ENCODE results near the gene SRMS. TPM values are rescaled to one million over a fixed set of nuclear protein-coding genes. Genes with fewer than 3 reads are reported as not detected.

SRMS gene, protein sequence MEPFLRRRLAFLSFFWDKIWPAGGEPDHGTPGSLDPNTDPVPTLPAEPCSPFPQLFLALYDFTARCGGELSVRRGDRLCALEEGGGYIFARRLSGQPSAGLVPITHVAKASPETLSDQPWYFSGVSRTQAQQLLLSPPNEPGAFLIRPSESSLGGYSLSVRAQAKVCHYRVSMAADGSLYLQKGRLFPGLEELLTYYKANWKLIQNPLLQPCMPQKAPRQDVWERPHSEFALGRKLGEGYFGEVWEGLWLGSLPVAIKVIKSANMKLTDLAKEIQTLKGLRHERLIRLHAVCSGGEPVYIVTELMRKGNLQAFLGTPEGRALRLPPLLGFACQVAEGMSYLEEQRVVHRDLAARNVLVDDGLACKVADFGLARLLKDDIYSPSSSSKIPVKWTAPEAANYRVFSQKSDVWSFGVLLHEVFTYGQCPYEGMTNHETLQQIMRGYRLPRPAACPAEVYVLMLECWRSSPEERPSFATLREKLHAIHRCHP
- not detected in 2 replicates for total RNA-seq (ENCODE audit: low replicate concordance)
- long read RNA-seq = 0 reads

GRCh38 chr20:63547725-63548480 lies at the start of gene SRMS:
Gene SRMS (minus strand): TSS chr20:63547749. CDS start chr20:63547463, 286 bp downstream.
- DNase-seq (ENCODE audit: extremely low spot score, unreplicated experiment) = no peak
- Mint-ChIP-seq H3K4me1 (ENCODE audit: unreplicated experiment) (peaks cover 4% of the 10 kb centered on the region), H3K27me3 (peaks cover 3% of the 10 kb centered on the region), H3K27ac (no peak within 1 kb of the TSS), H3K36me3 (no peaks in the 10 kb centered on the region), H3K9me3 (no peaks in the 10 kb centered on the region), H3K4me3 (no peak within 1 kb of the TSS)
- no peak for TF ChIP-seq CTCF (conservative IDR thresholded peaks at IDR 0.05)

- TF ChIP-seq CTCF (conservative IDR thresholded peaks at IDR 0.05) = no peak
- DNase-seq (ENCODE audit: extremely low spot score, unreplicated experiment) = no peak
- H3K9me3 Mint-ChIP-seq = no peaks in the 10 kb centered on the region
- H3K36me3 Mint-ChIP-seq = peaks cover 11% of the 10 kb centered on the region
- no peaks in the 10 kb centered on the region for H3K4me1 Mint-ChIP-seq (ENCODE audit: unreplicated experiment)
- no peaks in the 10 kb centered on the region for H3K27me3 Mint-ChIP-seq
- no peak overlapping the region for H3K4me3 Mint-ChIP-seq
- no peak overlapping the region for H3K27ac Mint-ChIP-seq
Measured at GRCh38 chr20:63596423-63596822, 48.9 kb upstream of the SRMS start.

- H3K4me1 Mint-ChIP-seq (ENCODE audit: unreplicated experiment) = no peaks in the 10 kb centered on the region
- H3K4me3 Mint-ChIP-seq = no peak overlapping the region
- no peaks in the 10 kb centered on the region for H3K9me3 Mint-ChIP-seq
- DNase-seq (ENCODE audit: extremely low spot score, unreplicated experiment) = no peak
- TF ChIP-seq CTCF (conservative IDR thresholded peaks at IDR 0.05) = no peak
- H3K27ac Mint-ChIP-seq = no peak overlapping the region
- no peaks in the 10 kb centered on the region for H3K27me3 Mint-ChIP-seq
- peaks cover 8% of the 10 kb centered on the region for H3K36me3 Mint-ChIP-seq
Measured at GRCh38 chr20:63595416-63596127, 48.0 kb upstream of the SRMS start.

- H3K27ac Mint-ChIP-seq = no peak overlapping the region
- H3K4me3 Mint-ChIP-seq = no peak overlapping the region
- DNase-seq (ENCODE audit: extremely low spot score, unreplicated experiment) = no peak
- peaks cover 4% of the 10 kb centered on the region for H3K36me3 Mint-ChIP-seq
- H3K9me3 Mint-ChIP-seq = no peaks in the 10 kb centered on the region
- no peaks in the 10 kb centered on the region for H3K27me3 Mint-ChIP-seq
- no peak for TF ChIP-seq CTCF (conservative IDR thresholded peaks at IDR 0.05)
- H3K4me1 Mint-ChIP-seq (ENCODE audit: unreplicated experiment) = no peaks in the 10 kb centered on the region
Measured at GRCh38 chr20:63594043-63594561, 46.6 kb upstream of the SRMS start.

GRCh38 chr20:63592661-63593060 lies 45.1 kb upstream of the SRMS start:
- no peak for DNase-seq (ENCODE audit: extremely low spot score, unreplicated experiment)
- TF ChIP-seq CTCF (conservative IDR thresholded peaks at IDR 0.05) = no peak
- H3K27ac Mint-ChIP-seq = no peak overlapping the region
- no peaks in the 10 kb centered on the region for H3K27me3 Mint-ChIP-seq
- no peaks in the 10 kb centered on the region for H3K9me3 Mint-ChIP-seq
- no peaks in the 10 kb centered on the region for H3K4me1 Mint-ChIP-seq (ENCODE audit: unreplicated experiment)
- peaks cover 4% of the 10 kb centered on the region for H3K36me3 Mint-ChIP-seq
- no peak overlapping the region for H3K4me3 Mint-ChIP-seq

Data from type B pancreatic cell (in vitro differentiated cells).